Hematopoietic multipotent progenitor cell treated with erythropoietin and hydrocortisone succinate and interleukin-3 and kit ligand, for 4 days (in vitro differentiated cells): ENCODE results near the gene CYSRT1.
A peak's percentile ranks its signal among the peaks of the same experiment; 100 is the strongest.

ENCODE experiments used
- DNase-seq: peaks from one replicate; pipeline ENCODE4 v3.0.0-alpha.2; 2015

The CYSRT1 gene

DNA sequence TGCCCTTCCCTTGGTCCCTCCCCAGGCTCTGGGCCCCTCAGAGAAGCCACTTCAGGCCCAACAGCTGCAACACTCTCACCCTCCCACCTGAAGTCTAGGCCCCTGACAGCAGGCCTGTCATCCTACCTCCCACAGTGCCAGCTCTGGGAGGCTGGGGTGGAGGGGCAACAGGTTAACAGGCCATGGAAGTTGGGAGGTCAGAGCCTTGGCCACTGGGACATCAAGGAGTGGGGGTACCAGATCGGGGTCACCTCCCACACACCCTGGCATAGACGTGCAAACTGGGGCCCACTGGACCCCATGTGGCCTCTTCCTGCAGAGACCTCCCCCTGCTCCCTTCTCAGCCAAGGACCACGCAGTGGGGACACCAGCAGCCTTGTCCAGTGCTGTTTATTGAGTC, 33.7 kb upstream of the CYSRT1 start:
- no peak for DNase-seq

GRCh38 chr9:137191691-137192447, 33.1 kb upstream of the CYSRT1 start:
- DNase-seq = no peak

- no peak for DNase-seq
These were observed 32.6 kb upstream of the CYSRT1 start for GRCh38 chr9:137192448-137192780.

- no peak for DNase-seq
These were observed 32.1 kb upstream of the CYSRT1 start for GRCh38 chr9:137192859-137193258.

GRCh38 chr9:137193771-137194170, 31.2 kb upstream of the CYSRT1 start:
- DNase-seq = no peak

DNA sequence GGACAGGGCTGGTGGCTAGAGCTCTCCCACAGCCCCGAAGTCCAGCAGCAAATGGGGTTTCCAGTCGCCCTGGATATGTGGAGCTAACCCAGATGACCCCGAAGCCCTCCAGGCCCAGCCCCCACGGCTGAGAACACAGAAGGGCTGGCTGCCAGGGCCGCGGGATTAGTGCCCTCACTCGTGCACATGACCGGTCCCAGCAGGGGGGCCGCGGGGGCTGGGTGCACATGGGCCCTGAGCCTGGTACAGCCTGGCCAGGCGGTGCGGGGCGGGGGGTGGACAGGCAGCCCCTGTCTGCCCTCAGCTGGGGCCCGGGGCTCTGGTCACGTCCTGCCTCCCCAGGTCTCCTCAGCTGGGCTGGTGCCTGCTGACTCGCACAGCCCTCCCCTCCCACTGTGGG, 30.6 kb upstream of the CYSRT1 start:
- no peak for DNase-seq

GRCh38 chr9:137194909-137195308, 30.1 kb upstream of the CYSRT1 start:
- no peak for DNase-seq

DNA sequence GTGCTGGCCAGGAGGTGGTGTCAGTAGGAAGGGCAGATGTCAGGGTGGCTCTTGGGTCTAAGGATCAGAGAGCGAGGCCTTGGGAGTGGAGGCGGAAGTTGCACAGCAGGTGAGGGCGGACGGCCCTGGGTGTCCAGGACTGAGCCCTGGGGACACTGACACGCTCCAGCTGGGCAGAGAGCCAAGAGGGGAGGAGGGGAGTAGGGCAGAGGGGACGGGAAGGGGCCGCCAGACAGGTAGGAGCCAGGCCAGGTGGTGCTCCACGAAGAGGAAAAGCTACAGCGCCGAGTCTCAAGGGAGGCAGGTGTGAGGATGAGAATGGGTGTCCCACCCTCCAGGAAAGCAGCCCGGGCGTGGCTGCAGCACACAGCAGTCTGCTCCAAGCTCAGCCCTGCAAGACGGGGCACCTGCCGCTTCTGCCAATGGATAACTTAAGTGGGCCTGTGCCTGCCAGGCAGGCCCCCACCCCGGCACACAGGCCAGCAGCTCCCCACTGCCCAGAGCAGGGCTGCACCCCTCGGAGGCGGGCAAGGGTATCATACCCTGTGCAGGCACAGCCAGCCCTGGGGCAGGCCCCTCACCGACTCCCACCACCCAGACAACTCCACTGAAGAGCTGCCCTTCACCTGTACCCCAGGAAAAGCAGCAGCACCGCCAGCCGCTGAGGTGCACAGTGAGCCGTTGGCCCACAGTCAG, 29.3 kb upstream of the CYSRT1 start:
- DNase-seq = no peak

DNA sequence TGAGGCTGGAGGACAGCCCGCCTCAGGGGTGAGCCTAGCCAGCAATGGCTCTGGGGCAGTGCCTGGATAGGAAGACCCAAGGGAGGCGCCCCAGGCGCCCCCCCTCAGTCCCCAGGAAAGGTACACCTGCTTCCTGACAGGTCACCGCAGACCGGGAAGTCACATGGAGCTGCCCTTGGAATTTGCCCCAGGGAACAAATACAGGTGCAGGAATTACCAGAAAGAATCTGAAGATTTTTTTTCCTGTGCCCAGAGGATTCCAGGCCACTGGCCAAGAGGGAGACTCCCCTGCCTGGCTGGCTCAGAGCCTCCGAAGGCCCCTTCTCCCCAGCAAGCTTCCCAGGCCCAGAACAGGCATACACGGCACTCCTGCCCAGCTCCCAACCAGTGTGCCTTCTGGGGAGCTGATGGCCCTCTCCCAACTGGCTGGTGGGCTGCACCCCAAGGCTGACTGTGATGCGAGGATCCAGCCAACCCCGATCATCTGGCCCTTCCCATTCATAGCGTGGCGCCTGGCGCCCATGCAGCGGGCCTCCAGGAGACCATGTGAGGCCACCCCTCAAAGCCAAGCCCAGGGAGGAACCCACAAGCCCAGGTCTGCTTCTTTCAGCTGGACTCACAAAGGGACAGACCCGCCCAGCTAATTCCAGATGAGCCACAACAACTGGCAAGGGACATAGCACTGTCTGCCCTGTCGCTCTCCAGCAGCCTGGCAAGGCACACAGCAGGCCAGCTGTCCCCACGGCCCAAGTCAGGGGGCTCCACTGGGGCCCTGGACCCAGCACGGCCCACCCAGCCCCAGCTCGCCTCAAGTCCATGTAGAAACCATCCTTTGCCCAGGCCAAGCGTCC, 26.7 kb upstream of the CYSRT1 start:
- DNase-seq = no peak

DNA sequence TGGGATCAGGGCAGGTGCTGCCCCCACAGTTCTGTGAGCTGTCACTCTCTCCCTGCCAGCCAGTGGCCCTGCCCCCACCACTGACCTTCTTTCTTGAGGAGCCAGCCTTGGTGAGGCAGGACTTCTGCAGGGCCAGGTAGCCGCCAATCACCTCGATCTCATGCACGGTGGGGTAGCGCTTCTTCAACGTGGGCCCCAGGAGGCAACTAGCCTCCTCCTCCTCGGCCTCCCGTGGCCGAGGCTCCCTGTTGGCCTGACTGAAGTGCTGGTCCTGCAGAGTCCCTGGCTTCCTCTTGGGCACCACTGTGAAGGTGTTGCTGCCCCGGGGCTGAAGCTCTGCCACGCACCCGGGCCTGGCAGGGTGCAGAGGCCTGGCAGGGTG, 26.1 kb upstream of the CYSRT1 start:
- no peak for DNase-seq

DNA sequence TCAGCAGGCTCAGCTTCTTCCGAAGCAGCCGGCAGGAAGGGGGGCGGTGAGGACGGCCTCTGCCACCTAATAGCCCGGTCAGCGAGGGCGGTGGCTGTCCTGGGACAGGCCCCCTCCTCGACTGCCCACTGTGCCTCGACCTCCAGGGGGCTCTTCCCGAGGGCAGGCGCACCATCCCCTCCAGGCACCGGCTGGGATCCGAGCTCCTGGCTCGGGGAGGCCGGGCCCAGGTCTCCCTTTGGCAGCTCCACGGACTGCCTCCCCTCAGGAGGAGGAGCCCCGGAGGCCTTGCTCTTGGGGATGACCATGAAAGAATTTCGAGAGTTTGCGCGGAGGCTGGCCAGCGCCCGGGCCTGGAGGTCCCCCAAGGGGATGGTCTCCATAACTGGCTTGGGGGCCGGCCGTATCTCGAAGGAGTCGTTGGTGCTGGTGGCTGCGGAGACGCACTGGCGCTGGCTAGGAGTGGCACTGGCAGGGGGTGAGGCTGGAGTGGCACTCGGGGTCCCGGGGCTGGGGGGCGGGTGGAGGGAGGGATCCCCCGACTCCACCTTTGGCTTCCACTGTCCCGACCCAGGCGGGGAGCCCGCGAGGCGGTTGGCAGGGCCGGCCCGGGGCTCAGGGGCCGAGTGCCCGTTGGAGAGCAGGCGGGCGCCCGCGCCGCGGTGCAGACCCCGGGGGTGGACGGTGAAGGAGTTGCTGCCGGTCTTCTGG, 25.4 kb upstream of the CYSRT1 start:
- no peak for DNase-seq

GRCh38 chr9:137200311-137201204, 24.4 kb upstream of the CYSRT1 start, which contains the start of gene TPRN:
TSS of gene TPRN (minus strand) at chr9:137200741. CDS start at chr9:137200711, 30 bp downstream.
- peak; percentile 100 for DNase-seq

GRCh38 chr9:137201205-137201868, 23.6 kb upstream of the CYSRT1 start:
- DNase-seq = no peak

DNA sequence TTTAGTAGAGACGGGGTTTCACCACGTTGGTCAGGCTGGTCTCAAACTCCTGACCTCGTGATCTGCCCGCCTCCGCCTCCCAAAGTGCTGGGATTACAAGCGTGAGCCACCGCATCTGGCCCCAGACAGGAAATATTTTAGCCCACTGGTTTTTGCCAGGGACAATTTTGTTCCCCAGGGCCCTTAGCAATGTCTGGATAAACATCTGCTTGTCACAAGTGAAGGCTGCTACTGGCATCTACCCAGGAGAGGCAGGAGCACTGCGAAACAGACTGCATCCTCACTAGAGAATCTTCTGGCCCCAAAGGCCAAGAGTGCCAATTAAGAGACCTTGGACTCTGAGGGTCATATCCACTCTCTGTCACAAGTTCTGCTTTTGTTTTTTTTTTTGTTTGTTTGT, 22.0 kb upstream of the CYSRT1 start:
- DNase-seq = no peak

- no peak for DNase-seq
These were observed 20.2 kb upstream of the CYSRT1 start for GRCh38 chr9:137204731-137205125.

GRCh38 chr9:137205126-137206069, 19.6 kb upstream of the CYSRT1 start, which contains the start of the genes NDOR1 and TMEM203:
TSS of gene NDOR1 (plus strand) at chr9:137205700. CDS start at chr9:137205778, 78 bp downstream.
TSS of gene TMEM203 (minus strand) at chr9:137205648. CDS start at chr9:137205414, 234 bp downstream.
- DNase-seq = peak; percentile 96

- DNase-seq = no peak
These were observed 18.4 kb upstream of the CYSRT1 start for GRCh38 chr9:137206602-137207001.

GRCh38 chr9:137211532-137211931, 13.4 kb upstream of the CYSRT1 start:
- no peak for DNase-seq

DNA sequence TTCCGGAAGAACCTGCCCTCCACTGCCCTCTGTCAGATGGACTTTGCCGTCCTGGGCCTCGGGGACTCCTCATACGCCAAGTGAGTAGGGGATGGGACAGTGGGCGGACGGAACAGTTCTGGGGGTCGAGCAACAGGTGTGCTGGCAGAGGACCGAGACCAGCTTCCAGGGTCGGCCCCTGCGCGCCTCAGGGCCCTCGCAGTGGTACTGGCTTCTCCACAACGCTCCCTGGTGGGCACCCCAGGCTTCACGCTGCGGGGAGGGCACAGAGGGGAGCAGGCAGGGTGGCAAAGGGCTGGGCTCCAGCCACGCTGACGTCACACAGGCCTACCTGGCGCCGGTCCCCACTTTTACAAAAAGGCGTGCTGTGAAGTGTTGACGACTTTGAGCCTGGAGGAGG, 12.5 kb upstream of the CYSRT1 start:
- no peak for DNase-seq
